H1 (cell line): ENCODE measurements around the gene FBN3. TPM values are rescaled to one million over a fixed set of nuclear protein-coding genes. Genes with fewer than 3 reads are reported as not detected.

ENCODE experiments used
- HDAC2 ChIP-seq, 2 experiments: fragments of 300-600 bp in 1 of 2; sonication (generic) in 1 of 2; IDR thresholded peaks; 2 replicates each; pipeline ENCODE4 v1.6.1; 2011 to 2012; ENCODE audit warnings: low read depth in 2 of 2, low read length in 2 of 2, mild to moderate bottlenecking in 2 of 2, moderate library complexity in 2 of 2, borderline replicate concordance in 1 of 2, inconsistent platforms in 1 of 2
- JUN ChIP-seq: IDR thresholded peaks from 2 replicates; pipeline ENCODE4 v1.6.1; 2011; ENCODE audit warnings: low read depth, mild to moderate bottlenecking, improper control_type of control experiment, low read length
- NRF1 ChIP-seq: IDR thresholded peaks from 2 replicates; pipeline ENCODE4 v1.6.1; 2011; ENCODE audit warnings: mild to moderate bottlenecking, low read depth, low read length, improper control_type of control experiment
- POU5F1 ChIP-seq: IDR thresholded peaks from 2 replicates; pipeline ENCODE4 v1.6.1; 2011; ENCODE audit warnings: low read depth, mild to moderate bottlenecking, low read length, moderate library complexity
- RFX5 ChIP-seq: IDR thresholded peaks from 2 replicates; pipeline ENCODE4 v1.6.1; 2011; ENCODE audit warnings: low read depth, low read length, improper control_type of control experiment, borderline replicate concordance
- SIN3A ChIP-seq, 2 experiments: IDR thresholded peaks in 1 of 2; conservative IDR thresholded peaks in 1 of 2; 2 replicates each; pipeline ENCODE4 v1.6.1; 2011 to 2012; ENCODE audit warnings: low read length in 2 of 2, improper control_type of control experiment in 1 of 2, low read depth in 1 of 2, mild to moderate bottlenecking in 1 of 2
- TEAD4 ChIP-seq: IDR thresholded peaks from 2 replicates; pipeline ENCODE4 v1.6.1; 2012; ENCODE audit warnings: low read depth, low read length, inconsistent platforms, mixed read lengths
- polyA plus RNA-seq, 7 experiments: library from polyadenylated mRNA; depleted of rRNA in 3 of 7; stranded (reverse) in 5 of 7; unstranded in 2 of 7; fragments of >200 nt in 5 of 7; fragments of 200-250 nt in 2 of 7; gene quantifications; 1 replicate in 5 of 7; 2 replicates in 1 of 7; 4 replicates in 1 of 7; pipeline versions ENCODE4 v1.2.1 to v1.2.3, GENCODE V29; 2011 to 2013; ENCODE audit warnings: missing spikeins in 2 of 7, mixed read lengths in 2 of 7
- total RNA-seq: library from RNA; stranded (reverse); fragmentation: NEBNext Ultra II Directional; extraction: Animal tissue kit (Norgen Biotek cat#: 25700); gene quantifications from 2 replicates; pipeline ENCODE4 v1.2.1, GENCODE V29; 2021

Gene FBN3
- total and polyA plus RNA-seq, 2 of the 8 experiments (the other 6 are each of a cell fraction or from before 2014, with no cell fraction given) = 37.1 to 38.7 TPM

DNA sequence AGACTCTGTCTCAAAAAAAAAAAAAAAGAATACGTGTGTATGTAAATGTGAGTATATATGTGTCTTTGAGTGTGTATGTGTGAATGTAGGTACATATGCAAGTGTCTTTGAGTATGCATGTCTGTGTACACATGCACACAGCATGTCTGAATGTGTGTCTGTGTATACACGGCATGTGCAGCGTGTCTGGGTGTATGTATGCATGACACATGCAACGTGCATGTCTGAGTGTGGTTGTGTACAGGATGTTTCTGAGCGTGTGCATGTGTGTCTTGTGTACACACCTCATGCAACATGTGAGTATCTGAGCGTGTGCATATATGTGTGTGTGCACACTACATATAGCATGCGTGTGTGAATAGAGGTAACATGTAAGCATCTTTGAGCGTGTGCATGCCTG, 20.8 kb downstream of the FBN3 start (continued):
- no peak for TF ChIP-seq RFX5
- no peak for TF ChIP-seq HDAC2 (IDR thresholded peaks at IDR 0.05; ENCODE audit: borderline replicate concordance in 1 of 2, low read depth in 2 of 2, low read length in 2 of 2)
- TF ChIP-seq TEAD4 = no peak
- TF ChIP-seq NRF1 = no peak
- no peak for TF ChIP-seq JUN
- TF ChIP-seq SIN3A (conservative IDR thresholded peaks at IDR 0.05 in 1 of 2, IDR thresholded peaks at IDR 0.05 in 1 of 2; ENCODE audit: low read depth in 1 of 2, low read length in 2 of 2) = no peak
- no peak for TF ChIP-seq POU5F1
